Measurements from ENCODE around the gene ZNF518A. TPM values are rescaled to one million over a fixed set of nuclear protein-coding genes. Genes with fewer than 3 reads are reported as not detected.

The ZNF518A gene, protein sequence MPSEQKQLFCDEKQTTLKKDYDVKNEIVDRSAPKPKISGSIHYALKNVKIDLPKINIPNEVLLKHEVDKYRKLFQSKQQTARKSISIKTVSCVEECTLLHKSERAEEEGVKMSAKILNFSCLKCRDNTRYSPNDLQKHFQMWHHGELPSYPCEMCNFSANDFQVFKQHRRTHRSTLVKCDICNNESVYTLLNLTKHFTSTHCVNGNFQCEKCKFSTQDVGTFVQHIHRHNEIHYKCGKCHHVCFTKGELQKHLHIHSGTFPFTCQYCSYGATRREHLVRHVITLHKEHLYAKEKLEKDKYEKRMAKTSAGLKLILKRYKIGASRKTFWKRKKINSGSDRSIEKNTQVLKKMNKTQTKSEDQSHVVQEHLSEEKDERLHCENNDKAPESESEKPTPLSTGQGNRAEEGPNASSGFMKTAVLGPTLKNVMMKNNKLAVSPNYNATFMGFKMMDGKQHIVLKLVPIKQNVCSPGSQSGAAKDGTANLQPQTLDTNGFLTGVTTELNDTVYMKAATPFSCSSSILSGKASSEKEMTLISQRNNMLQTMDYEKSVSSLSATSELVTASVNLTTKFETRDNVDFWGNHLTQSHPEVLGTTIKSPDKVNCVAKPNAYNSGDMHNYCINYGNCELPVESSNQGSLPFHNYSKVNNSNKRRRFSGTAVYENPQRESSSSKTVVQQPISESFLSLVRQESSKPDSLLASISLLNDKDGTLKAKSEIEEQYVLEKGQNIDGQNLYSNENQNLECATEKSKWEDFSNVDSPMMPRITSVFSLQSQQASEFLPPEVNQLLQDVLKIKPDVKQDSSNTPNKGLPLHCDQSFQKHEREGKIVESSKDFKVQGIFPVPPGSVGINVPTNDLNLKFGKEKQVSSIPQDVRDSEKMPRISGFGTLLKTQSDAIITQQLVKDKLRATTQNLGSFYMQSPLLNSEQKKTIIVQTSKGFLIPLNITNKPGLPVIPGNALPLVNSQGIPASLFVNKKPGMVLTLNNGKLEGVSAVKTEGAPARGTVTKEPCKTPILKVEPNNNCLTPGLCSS (N-terminal part only)
- 146 and 153 TPM in 2 replicates for total RNA-seq (2013; cell fraction: nucleolus; rRNA removed)
- total RNA-seq (2014; rRNA removed) (15.8 and 17.1 TPM in 2 replicates), total RNA-seq (2014; rRNA removed; fragmentation: Illumina TruSeq; extraction: Trizol) (16.9 and 17.7 TPM in 2 replicates), total RNA-seq (2021) (14.8 and 15.1 TPM in 2 replicates), polyA plus RNA-seq (2011; rRNA removed) (19.4 and 34.1 TPM in 2 replicates), polyA plus RNA-seq (2014; fragmentation: Illumina TruSeq; extraction: Trizol) (13.6 and 15.8 TPM in 2 replicates), polyA plus RNA-seq (2014; fragmentation: Nextera tagmentation; extraction: Ambion mirVana) (10 to 100 TPM in 1 of 2 experiments, 1 to 10 TPM in 1; 3.7 to 11.3 TPM), polyA plus RNA-seq (2014; rRNA removed) (7.2 and 9.1 TPM in 2 replicates), polyA plus RNA-seq (2016; fragmentation: Nextera tagmentation; extraction: Ambion mirVana) (10 to 100 TPM; 18.7 to 24.4 TPM), polyA minus RNA-seq (2011; rRNA and poly(A)+ RNA removed) (15.5 and 29.6 TPM in 2 replicates), Bru-seq, nascent RNA (percentile 91 among the genes with signal in this experiment), BruChase-seq, experiment 1, labeled RNA remaining after a 6-hour chase (percentile 99 among the genes with signal in this experiment), BruChase-seq, experiment 2, labeled RNA remaining after a 2-hour chase (percentile 98 among the genes with signal in this experiment)
- 4.8 TPM for polyA plus RNA-seq (2011; ENCODE audit: low read depth)
- polyA plus RNA-seq (2011; cell fraction: cytosol; rRNA removed): 4.9 and 5.3 TPM in 2 replicates
- polyA plus RNA-seq (2011; cell fraction: nucleus; rRNA removed): 22.5 and 26.4 TPM in 2 replicates
- 7.3 and 8.8 TPM in 2 replicates for polyA plus RNA-seq (2012)
- 7.8 and 14.3 TPM in 2 replicates for polyA minus RNA-seq (2011; cell fraction: cytosol; rRNA and poly(A)+ RNA removed)
- 18.0 and 23.7 TPM in 2 replicates for polyA minus RNA-seq (2011; cell fraction: nucleus; rRNA and poly(A)+ RNA removed)
- long read RNA-seq, experiment 1, partial matches to known transcripts: 0 of 2 reads
- long read RNA-seq, experiment 1, other reads (novel, unspliced or antisense): 2 of 2 reads
- long read RNA-seq, experiment 2, partial matches to known transcripts: 6 of 81 reads
- long read RNA-seq, experiment 2, other reads (novel, unspliced or antisense): 74 of 81 reads

DNA sequence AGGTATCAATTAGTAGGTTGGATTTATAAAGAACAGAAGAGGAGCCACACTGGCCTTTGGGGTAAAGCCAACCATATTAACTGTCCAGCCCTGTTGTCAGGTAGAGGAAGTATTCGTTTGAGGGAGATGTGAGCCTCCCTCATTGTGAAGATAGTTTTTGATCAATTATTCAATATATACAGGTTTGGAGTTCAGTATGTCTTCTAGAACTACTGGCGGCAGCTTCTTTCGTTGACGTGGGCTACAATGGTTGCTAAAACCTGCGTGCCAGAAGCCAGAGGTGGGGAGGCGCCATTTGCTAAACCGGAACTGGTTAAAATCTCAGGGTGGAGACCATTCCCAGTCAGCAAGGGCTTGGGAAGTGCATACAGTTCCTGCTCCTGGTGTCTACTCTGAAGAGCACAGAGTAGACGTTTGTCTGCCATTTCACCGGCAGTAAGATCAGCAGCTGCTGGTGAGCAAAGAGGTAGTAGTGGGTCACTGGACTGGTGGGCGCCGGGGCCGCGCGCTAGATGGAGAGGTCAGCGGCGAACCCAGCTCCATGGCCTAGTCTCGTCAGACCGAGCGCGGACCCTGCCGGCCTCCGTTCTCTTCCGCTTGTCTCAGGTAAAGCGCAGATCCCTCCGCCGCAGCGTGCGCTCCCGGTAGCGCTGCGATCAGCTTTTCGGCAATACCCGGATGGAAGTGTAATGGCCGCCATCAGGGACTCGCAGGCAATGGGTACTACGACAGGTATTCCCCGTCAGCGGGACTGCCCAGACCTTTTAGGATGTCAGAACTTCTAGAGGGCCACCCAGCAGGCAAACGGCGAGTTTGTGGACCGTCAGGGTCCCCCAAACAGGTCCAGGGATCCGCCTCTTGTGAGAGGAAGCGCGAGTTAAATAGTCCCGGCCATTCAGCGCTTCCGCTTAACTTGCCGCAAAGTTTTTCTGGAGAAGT, at the start of gene ZNF518A:
TSS of gene ZNF518A (plus strand) at position 911 of the 939 bp plus-strand sequence. CDS start 26,026 bp downstream, outside the sequence.
- RAD21 ChIA-PET (ENCODE audit: unreplicated experiment): interaction anchor here (0.6 to 2.4 kb wide), 7 partner anchors 36 to 436 kb away, joined by 3 to 27 read pairs (median 4); partner anchors contain the start of gene TCTN3
- in situ Hi-C loops (cut with MboI): no loop called here
- WGBS (ENCODE audit: insufficient coverage, insufficient replicate concordance, low lambda C conversion rate, missing lambda C conversion rate): 11% methylated on average over 48 of the region's 48 CpGs
- Histone ChIP-seq H3K9me3 (replicated peaks; ENCODE audit: control insufficient read depth, insufficient read depth, low read length) (no peaks in the 10 kb centered on the region; the same call in none of the 3 replicates), H3K4me3 (peak within 1 kb of the TSS; percentile 87), H3K79me2 (ENCODE audit: control insufficient read depth, insufficient read depth, low read length) (peaks cover 17% of the 10 kb centered on the region), H3K4me2 (ENCODE audit: control insufficient read depth, insufficient read depth) (peak within 1 kb of the TSS; percentile 97), H4K20me1 (ENCODE audit: control insufficient read depth, insufficient read depth) (no peaks in the 10 kb centered on the region), H2AFZ (ENCODE audit: control insufficient read depth, low read depth, low read length) (peak within 1 kb of the TSS; percentile 99), H3K27me3 (replicated peaks in 1 of 2; ENCODE audit: control insufficient read depth in 2 of 2, insufficient read depth in 2 of 2, low read length in 1 of 2) (no peaks in the 10 kb centered on the region), H3K4me1 (ENCODE audit: control insufficient read depth, insufficient read depth, low read length) (no peaks in the 10 kb centered on the region; the same call in 1 of the 2 replicates), H3K27ac (ENCODE audit: control insufficient read depth, insufficient read depth) (peak within 1 kb of the TSS; percentile 100), H3K9ac (ENCODE audit: control insufficient read depth, insufficient read depth, low read length) (peak within 1 kb of the TSS; percentile 99), H3K36me3 (ENCODE audit: control insufficient read depth in 2 of 2, insufficient read depth in 2 of 2, low read length in 1 of 2) (peaks cover 0 to 8% of the 10 kb centered on the region in 2 experiments; a peak in 1 of 4 replicates)
- POLR2A ChIA-PET: interaction anchor here (0.6 to 2.4 kb wide), 5 partner anchors 12 to 634 kb away, joined by 3 to 35 read pairs (median 4); no protein-coding TSS in a partner anchor
- DNase-seq (ENCODE audit: low read depth, low spot score) (peak; percentile 82), FAIRE-seq (peak; percentile 44), ATAC-seq (peak; percentile 91)
- BruUV-seq (replicated peaks): TSS peak; percentile 99
- intact Hi-C loops (cut with micrococcal nuclease; ENCODE audit: unreplicated experiment): loop anchor here (1.0 to 10.0 kb wide), 4 partner anchors 39 to 163 kb away; no protein-coding TSS in a partner anchor
- CTCF ChIA-PET: interaction anchor here (0.9 to 2.3 kb wide), 12 partner anchors 36 to 288 kb away, joined by 3 to 21 read pairs (median 4); no protein-coding TSS in a partner anchor
- SMC1A ChIA-PET (ENCODE audit: uncharacterized antibody, unreplicated experiment): interaction anchor here (0.6 to 2.4 kb wide), 7 partner anchors 9 to 162 kb away, joined by 3 to 20 read pairs (median 5); partner anchors contain the start of gene BLNK
- TF ChIP-seq, protein P1, sequence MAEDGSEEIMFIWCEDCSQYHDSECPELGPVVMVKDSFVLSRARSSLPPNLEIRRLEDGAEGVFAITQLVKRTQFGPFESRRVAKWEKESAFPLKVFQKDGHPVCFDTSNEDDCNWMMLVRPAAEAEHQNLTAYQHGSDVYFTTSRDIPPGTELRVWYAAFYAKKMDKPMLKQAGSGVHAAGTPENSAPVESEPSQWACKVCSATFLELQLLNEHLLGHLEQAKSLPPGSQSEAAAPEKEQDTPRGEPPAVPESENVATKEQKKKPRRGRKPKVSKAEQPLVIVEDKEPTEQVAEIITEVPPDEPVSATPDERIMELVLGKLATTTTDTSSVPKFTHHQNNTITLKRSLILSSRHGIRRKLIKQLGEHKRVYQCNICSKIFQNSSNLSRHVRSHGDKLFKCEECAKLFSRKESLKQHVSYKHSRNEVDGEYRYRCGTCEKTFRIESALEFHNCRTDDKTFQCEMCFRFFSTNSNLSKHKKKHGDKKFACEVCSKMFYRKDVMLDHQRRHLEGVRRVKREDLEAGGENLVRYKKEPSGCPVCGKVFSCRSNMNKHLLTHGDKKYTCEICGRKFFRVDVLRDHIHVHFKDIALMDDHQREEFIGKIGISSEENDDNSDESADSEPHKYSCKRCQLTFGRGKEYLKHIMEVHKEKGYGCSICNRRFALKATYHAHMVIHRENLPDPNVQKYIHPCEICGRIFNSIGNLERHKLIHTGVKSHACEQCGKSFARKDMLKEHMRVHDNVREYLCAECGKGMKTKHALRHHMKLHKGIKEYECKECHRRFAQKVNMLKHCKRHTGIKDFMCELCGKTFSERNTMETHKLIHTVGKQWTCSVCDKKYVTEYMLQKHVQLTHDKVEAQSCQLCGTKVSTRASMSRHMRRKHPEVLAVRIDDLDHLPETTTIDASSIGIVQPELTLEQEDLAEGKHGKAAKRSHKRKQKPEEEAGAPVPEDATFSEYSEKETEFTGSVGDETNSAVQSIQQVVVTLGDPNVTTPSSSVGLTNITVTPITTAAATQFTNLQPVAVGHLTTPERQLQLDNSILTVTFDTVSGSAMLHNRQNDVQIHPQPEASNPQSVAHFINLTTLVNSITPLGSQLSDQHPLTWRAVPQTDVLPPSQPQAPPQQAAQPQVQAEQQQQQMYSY (CRISPR knock-in tag; IDR thresholded peaks at IDR 0.05): no peak
- TF ChIP-seq MYB (IDR thresholded peaks at IDR 0.05; ENCODE audit: borderline replicate concordance, low read depth, low read length): no peak; the same call in 1 of the 2 replicates
- TF ChIP-seq, protein P2, sequence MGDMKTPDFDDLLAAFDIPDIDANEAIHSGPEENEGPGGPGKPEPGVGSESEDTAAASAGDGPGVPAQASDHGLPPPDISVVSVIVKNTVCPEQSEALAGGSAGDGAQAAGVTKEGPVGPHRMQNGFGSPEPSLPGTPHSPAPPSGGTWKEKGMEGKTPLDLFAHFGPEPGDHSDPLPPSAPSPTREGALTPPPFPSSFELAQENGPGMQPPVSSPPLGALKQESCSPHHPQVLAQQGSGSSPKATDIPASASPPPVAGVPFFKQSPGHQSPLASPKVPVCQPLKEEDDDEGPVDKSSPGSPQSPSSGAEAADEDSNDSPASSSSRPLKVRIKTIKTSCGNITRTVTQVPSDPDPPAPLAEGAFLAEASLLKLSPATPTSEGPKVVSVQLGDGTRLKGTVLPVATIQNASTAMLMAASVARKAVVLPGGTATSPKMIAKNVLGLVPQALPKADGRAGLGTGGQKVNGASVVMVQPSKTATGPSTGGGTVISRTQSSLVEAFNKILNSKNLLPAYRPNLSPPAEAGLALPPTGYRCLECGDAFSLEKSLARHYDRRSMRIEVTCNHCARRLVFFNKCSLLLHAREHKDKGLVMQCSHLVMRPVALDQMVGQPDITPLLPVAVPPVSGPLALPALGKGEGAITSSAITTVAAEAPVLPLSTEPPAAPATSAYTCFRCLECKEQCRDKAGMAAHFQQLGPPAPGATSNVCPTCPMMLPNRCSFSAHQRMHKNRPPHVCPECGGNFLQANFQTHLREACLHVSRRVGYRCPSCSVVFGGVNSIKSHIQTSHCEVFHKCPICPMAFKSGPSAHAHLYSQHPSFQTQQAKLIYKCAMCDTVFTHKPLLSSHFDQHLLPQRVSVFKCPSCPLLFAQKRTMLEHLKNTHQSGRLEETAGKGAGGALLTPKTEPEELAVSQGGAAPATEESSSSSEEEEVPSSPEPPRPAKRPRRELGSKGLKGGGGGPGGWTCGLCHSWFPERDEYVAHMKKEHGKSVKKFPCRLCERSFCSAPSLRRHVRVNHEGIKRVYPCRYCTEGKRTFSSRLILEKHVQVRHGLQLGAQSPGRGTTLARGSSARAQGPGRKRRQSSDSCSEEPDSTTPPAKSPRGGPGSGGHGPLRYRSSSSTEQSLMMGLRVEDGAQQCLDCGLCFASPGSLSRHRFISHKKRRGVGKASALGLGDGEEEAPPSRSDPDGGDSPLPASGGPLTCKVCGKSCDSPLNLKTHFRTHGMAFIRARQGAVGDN (IDR thresholded peaks at IDR 0.05): peak; percentile 76

All from GM12878 (cell line).